Inflammatory macrophage treated with lipopolysaccharide for 4 hours (primary cell): ENCODE results near the gene HNF1B.

Experiments
- DNase-seq: peaks from one replicate; pipeline ENCODE4 v3.0.0-alpha.2; 2020

HNF1B gene

DNA sequence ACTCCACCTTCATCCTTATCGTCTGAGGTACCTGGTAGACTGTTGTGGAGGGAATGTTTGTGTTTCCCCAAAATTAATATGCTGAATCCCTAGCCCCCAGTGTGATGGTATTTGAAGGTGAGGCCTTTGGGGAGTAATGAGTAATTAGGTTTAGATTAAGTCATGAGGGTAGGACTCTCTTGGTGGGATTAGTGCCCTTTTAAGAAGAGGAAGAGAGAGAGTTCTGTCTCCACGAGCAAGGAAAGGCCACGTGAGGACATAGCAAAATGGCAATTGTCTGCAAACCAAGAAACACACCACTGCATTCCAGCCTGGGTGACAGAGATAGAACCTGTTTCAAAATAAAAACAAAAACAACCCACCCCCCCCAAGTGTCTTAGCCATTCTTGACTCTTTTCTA lies 80.6 kb downstream of the HNF1B start:
- no peak for DNase-seq

DNA sequence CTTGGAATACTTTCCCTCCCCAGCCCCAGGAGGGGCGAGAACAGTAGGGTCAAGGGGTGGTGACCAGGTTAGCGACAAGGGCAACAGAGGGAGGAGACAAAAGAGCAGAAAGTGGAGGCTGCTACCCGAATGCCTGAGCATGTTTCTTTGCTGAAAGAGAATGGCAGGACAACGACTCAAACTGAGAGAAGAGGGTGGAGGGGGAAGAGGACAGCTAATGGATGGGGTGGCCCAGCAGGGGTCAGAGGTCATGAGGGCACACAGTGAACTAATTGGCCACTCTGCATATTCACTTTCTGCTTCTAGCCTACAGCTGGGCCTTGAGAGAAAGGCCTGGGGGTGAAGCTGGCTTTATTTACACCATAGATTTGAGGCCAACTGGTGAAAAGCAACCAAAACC lies 82.5 kb downstream of the HNF1B start:
- DNase-seq, result no peak

- no peak for DNase-seq
These were observed 83.4 kb downstream of the HNF1B start for GRCh38 chr17:37661400-37662014.

DNA sequence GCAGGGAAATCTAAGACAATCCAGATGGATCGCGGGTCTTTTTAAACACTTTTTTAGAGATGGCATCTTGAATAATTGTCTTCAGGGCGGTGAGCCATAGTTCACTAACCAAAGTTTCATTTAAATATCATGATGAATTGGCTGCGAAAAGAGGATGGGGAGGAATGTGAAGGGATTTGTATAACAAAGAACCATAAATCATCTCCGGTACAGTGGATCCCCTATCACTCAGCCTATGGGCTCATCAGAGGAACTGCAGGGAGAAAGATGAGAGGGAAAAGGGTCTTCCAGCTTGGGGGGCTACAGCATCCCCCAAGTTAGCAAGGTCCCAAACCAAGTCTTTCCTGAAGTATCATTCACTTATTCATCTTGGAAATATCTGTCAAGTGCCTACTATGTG lies 84.9 kb downstream of the HNF1B start:
- DNase-seq, result no peak

GRCh38 chr17:37657202-37657601 lies 87.7 kb downstream of the HNF1B start:
- DNase-seq, result no peak

- DNase-seq, result no peak
These were observed 93.0 kb downstream of the HNF1B start for GRCh38 chr17:37651849-37652248.

DNA sequence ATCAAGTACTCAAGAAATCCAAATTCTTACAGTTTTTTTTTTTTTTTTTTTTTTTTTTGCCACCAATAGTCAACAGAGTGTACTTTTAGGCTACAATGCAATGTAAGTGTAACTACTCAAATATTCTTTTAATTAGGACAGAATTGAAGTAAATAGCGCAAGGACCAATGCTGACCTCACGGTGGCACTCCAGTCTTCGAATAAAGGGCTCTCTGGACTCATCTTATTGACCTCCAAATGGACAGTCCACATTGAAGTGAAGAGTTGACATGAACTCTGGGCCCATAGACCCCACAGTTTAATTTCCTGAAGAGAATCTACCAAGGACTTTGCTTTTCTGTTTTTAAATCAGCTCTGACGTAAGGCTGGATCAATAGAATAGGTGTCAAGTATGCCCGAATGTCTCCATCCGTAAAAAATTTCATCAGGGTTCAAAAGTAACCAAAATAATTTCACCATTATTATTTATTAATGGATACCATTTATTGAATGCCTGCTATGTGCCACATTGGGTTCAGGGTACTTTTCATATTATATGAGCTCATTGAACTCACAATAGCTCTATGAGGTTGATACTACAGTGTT lies 94.3 kb downstream of the HNF1B start:
- DNase-seq, result peak; percentile 61

GRCh38 chr17:37648555-37648954 lies 96.3 kb downstream of the HNF1B start:
- peak; percentile 93 for DNase-seq

GRCh38 chr17:37647856-37648255 lies 97.0 kb downstream of the HNF1B start:
- no peak for DNase-seq

DNA sequence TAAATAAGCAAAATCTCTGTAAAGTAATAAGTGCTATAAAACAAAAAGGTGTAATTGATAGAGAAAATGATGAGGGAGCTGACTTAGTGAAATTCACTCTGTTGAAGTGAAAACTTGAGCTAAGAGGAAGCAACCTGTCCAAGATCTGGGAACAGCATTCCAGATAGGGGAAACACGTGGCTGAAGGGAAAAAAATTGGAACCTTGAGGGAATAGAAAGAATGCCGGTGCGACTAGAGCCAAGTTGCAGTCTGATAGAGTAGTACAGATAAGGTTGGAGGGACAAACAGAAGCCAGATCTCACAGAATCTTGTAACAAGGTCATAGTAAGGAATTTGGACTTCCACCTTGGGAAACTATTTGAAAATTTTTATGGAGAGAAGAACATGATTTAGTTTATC lies 101.0 kb downstream of the HNF1B start:
- DNase-seq, result no peak

- DNase-seq, result peak; percentile 96
These were observed 101.6 kb downstream of the HNF1B start, which contains the start of gene DDX52 for GRCh38 chr17:37643118-37643766. Gene DDX52 (minus strand): TSS chr17:37643446. CDS start chr17:37643420, 26 bp downstream.

DNA sequence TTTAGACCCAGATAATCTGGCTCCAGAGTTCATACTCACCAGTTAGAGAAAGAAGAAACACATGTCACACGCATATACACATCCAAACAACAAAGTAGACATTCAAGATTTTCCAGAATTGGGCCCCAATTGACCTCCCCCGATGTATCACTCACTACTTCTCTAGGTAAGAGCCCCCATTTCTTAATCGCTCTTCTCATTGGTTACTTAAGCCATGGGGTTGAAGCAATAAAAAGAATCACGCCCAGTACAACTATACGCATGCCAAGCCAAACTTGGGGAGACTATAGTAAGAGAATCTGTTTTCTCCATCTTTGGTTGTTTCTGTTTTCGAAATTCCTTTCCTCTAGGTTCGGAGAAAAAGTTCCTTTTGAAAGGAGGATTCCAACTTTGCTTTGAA lies 102.2 kb downstream of the HNF1B start:
- peak; percentile 54 for DNase-seq

- no peak for DNase-seq
These were observed 104.8 kb downstream of the HNF1B start for GRCh38 chr17:37640015-37640414.

DNA sequence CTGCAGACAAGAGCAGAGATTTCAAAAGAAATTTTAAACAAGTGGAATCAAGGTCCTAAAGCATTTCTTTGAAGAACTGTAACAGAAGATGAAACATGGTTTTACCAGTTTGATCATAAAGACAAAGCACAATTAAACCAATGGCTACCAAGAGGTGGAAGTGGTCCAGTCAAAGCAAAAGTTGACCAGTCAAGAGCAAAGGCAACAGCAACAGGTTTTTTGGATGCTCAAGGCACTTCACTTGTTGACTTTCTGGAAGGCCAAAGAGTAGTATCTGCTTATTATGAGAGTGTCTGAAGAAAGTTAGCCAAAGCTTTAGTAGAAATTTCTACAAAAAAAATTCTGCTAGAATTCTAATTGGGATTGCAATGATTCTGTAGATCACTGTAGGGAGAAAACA lies 106.9 kb downstream of the HNF1B start:
- no peak for DNase-seq
